ENCODE data around the gene INPP1.

DNA sequence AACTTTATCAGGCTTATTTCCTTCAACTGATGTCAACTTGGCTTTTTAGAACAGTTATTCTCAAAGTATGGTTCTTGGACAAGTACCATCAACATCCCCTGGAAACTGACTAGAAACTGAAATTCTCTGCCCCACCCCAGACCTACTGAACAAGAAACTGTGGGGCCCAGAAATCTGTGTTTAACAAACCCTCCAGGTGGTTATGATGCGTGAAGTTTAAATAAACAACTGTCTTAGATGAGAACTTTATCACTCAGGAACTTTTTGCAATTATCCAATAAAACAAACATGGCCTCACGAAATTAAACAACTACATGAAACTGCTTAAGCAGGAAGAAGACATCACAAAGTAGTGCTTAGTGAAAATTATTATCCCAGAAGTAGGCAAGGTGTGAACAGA is 28.1 kb upstream of the INPP1 start:
- TF ChIP-seq, protein P1, sequence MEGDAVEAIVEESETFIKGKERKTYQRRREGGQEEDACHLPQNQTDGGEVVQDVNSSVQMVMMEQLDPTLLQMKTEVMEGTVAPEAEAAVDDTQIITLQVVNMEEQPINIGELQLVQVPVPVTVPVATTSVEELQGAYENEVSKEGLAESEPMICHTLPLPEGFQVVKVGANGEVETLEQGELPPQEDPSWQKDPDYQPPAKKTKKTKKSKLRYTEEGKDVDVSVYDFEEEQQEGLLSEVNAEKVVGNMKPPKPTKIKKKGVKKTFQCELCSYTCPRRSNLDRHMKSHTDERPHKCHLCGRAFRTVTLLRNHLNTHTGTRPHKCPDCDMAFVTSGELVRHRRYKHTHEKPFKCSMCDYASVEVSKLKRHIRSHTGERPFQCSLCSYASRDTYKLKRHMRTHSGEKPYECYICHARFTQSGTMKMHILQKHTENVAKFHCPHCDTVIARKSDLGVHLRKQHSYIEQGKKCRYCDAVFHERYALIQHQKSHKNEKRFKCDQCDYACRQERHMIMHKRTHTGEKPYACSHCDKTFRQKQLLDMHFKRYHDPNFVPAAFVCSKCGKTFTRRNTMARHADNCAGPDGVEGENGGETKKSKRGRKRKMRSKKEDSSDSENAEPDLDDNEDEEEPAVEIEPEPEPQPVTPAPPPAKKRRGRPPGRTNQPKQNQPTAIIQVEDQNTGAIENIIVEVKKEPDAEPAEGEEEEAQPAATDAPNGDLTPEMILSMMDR (optimal IDR thresholded peaks at IDR 0.05 in 1 of 3, IDR thresholded peaks at IDR 0.05 in 1 of 3, conservative IDR thresholded peaks at IDR 0.05 in 1 of 3; ENCODE audit: extremely low read depth in 1 of 3, insufficient read depth in 2 of 3, low read length in 3 of 3): no peak
- TF ChIP-seq EZH2 (IDR thresholded peaks at IDR 0.05; ENCODE audit: low read length): no peak
